Epithelial cell of esophagus (primary cell): ENCODE measurements around the gene SH3TC2.

Experiments used
- DNase-seq: peaks from one replicate; pipeline ENCODE4 v3.0.0; 2010; ENCODE audit warnings: low read depth
- H3K4me3 ChIP-seq: 2 replicates; pipeline ENCODE4 v1.5.1; 2011; ENCODE audit warnings: mild to moderate bottlenecking, low read length, control low read depth
- CTCF ChIP-seq: IDR thresholded peaks from 2 replicates; pipeline ENCODE4 v1.5.1; 2011; ENCODE audit warnings: low read depth, mild to moderate bottlenecking, low read length, control low read depth, inconsistent platforms; ENCODE audit not compliant: insufficient read depth; ENCODE audit errors: missing control alignments

The SH3TC2 gene

GRCh38 chr5:149030838-149031397, 31.9 kb downstream of the SH3TC2 start:
- TF ChIP-seq CTCF = no peak
- peak; percentile 37 for DNase-seq
- H3K4me3 ChIP-seq = no peak overlapping the region

- no peak overlapping the region for H3K4me3 ChIP-seq
- TF ChIP-seq CTCF = no peak
- peak; percentile 27 for DNase-seq
Measured at GRCh38 chr5:149030392-149030791, 32.5 kb downstream of the SH3TC2 start.

- no peak for TF ChIP-seq CTCF
- no peak overlapping the region for H3K4me3 ChIP-seq
- no peak for DNase-seq
Measured at GRCh38 chr5:149028984-149029383, 33.9 kb downstream of the SH3TC2 start.

GRCh38 chr5:149028161-149028560, 34.7 kb downstream of the SH3TC2 start:
- no peak overlapping the region for H3K4me3 ChIP-seq
- no peak for TF ChIP-seq CTCF
- DNase-seq = no peak

GRCh38 chr5:149027636-149028035, 35.2 kb downstream of the SH3TC2 start:
- H3K4me3 ChIP-seq = no peak overlapping the region
- no peak for TF ChIP-seq CTCF

GRCh38 chr5:149024943-149025342, 37.9 kb downstream of the SH3TC2 start:
- no peak overlapping the region for H3K4me3 ChIP-seq
- TF ChIP-seq CTCF = no peak
- DNase-seq = no peak

More at GRCh38 chr5:149027636-149028035, 35.2 kb downstream of the SH3TC2 start:
- no peak for DNase-seq

- no peak for TF ChIP-seq CTCF
- H3K4me3 ChIP-seq = no peak overlapping the region
- DNase-seq = peak; percentile 27
Measured at GRCh38 chr5:149024477-149024876, 38.4 kb downstream of the SH3TC2 start.
